ENCODE data around the gene GPER1.

The GPER1 gene

DNA sequence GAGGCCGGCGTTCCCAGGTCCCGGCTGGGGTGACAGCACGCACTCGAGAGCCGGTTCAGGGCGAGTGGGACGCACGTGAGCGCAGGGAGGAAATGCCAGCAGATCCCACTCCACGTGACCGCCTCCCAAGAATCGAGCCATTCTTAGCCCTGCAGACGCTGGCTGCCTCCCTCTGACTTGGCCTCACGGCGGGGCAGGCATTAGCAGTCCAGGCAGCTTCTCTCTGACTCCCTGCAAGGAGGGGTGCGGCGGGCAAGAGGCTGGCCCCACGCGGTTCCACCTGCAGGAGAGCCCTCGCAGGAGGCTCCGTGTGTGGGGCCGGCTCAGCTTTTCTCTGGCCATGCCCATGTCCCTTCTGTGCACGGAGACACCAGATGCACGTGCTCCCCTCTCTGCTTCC is 33.5 kb upstream of the GPER1 start:
- DNase-seq, result no peak

DNA sequence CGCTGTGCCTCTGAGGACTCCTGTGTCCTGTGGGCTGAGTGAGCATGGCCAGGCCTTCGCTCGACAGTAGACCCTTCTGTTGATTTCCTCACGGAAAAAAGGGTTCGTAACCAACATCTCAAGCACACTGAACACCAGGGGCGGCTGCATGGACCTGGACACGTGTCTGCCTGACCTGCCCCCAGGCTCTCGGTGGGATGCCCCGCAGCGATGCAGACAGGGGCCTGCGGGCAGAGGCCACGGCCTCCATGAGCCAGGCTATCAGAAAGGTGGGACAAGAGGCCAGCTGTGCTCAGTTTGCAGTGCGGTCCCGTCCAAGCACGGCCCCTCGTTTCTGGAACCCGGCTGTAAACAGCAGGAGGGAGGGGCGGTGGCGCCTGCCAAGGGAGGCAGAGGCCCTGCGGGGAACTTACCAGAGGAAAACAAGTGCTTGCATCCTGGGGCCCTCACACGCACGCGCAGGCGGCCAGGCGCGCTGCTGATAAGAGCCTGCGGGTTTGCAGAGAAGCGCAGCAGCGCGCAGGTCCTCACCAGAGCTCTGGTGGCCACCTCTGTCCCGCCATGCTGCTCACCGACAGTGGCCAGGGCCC is 33.0 kb upstream of the GPER1 start:
- DNase-seq, result peak; percentile 35 to 36

DNA sequence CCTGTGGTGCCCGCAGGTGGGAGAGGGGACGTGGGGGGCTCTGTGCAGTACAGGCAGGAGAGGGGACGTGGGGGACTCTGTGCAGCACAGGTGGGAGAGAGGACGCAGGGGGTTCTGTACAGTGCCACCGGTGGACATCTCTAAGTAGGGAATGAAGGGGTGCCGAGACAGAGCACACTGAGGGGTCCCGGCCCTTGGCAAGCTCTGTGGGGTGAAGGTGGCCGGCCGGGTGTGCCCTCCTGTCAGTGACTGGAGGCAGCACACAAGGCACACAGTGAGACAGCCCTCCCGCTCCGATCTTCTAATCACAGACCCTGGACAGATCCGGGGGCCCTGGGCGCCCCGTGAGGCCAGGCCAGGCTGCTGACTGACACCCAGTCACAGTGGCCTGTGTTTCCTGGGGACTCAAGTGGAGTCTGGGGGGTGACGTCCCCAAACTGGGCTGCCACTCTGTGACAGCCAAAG is 32.4 kb upstream of the GPER1 start:
- no peak for DNase-seq

DNA sequence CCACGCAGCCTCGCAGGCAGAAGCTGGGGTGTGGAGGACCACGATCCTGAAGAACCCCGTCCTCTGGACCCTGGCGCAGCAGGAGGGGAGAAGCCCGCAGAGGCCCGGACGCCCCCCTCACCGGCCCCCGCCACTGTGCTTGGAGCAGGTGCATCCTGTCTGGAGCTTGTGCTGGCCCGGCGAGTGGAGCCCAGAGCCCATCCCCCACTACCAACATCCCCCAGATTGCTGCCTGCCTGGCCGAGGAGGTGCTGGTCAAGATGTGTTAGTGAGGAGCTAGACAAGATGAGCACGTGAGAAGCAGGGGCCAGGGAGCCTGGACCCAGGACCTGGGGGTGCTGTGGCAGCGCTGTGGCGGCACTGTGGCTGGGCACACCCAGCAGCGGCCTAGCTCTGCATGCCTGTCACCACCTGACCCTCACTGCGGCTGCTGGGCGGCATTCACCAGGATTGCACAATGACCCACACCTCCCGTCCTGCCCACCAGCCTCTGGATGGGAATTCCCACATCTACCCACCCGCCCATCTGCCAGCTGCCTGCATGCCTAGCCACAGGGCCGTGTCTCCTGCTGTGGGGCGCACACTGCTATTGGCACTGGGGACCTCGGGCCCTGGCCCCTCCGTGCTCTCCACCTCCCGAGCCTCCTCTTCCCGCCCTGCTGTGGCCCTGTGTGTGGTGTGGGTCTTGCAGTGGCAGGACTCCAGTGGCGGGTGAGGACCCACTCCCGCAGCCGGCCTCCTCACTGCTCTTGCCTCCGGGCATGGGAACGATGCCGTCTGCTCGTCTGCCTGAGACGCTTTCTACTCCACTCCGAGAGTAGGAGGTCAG is 31.7 kb upstream of the GPER1 start:
- no peak for DNase-seq

DNA sequence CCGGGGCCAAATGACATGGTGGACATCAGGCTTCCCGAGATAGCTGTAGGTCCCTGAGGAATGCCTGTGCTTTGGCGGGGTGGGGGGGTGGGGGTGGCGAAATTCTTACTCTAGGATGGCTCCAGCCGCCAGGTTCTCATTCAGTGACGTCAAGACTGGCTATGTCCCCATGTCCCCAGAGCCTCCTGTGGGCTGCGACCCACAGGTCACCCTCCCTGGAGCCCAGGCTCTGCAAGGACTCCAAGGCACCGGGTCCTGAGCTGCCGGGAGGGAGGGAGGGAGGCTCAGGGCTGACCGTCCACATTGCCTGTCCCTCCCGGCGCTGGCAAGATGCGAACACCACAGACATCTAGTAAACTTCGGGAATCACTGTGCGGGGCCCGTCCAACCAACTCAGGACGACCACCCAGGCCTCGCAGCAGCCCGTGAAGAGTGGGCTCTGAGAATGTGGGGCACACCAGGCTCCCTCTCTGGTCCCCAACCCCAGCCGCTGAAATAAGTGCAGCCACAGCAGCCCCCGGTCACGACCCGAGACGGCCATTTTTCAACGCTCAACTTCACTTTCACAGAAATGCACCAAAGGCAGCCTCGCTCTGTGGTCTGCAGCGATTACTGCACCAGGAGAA is 31.0 kb upstream of the GPER1 start:
- DNase-seq, result no peak

DNA sequence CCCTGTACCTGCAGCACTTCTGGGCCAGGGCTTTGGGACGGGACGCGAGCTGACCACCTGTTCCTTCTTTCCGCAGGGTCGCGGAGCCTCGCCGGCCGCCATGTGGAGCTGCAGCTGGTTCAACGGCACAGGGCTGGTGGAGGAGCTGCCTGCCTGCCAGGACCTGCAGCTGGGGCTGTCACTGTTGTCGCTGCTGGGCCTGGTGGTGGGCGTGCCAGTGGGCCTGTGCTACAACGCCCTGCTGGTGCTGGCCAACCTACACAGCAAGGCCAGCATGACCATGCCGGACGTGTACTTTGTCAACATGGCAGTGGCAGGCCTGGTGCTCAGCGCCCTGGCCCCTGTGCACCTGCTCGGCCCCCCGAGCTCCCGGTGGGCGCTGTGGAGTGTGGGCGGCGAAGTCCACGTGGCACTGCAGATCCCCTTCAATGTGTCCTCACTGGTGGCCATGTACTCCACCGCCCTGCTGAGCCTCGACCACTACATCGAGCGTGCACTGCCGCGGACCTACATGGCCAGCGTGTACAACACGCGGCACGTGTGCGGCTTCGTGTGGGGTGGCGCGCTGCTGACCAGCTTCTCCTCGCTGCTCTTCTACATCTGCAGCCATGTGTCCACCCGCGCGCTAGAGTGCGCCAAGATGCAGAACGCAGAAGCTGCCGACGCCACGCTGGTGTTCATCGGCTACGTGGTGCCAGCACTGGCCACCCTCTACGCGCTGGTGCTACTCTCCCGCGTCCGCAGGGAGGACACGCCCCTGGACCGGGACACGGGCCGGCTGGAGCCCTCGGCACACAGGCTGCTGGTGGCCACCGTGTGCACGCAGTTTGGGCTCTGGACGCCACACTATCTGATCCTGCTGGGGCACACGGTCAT is 30.3 kb upstream of the GPER1 start:
- DNase-seq, result no peak

DNA sequence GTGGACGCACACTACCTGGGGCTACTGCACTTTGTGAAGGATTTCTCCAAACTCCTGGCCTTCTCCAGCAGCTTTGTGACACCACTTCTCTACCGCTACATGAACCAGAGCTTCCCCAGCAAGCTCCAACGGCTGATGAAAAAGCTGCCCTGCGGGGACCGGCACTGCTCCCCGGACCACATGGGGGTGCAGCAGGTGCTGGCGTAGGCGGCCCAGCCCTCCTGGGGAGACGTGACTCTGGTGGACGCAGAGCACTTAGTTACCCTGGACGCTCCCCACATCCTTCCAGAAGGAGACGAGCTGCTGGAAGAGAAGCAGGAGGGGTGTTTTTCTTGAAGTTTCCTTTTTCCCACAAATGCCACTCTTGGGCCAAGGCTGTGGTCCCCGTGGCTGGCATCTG is 29.6 kb upstream of the GPER1 start:
- DNase-seq, result no peak

DNA sequence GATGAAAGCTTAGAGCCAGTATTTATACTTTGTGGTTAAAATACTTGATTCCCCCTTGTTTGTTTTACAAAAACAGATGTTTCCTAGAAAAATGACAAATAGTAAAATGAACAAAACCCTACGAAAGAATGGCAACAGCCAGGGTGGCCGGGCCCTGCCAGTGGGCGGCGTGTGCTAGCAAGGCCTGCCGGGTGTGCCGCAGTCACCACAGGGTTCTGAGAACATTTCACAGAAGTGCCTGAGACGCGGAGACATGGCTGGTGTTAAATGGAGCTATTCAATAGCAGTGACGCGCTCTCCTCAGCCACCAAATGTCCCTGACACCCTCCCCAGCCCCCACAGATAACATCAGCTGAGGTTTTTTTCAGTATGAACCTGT is 29.1 kb upstream of the GPER1 start:
- DNase-seq, result no peak

DNA sequence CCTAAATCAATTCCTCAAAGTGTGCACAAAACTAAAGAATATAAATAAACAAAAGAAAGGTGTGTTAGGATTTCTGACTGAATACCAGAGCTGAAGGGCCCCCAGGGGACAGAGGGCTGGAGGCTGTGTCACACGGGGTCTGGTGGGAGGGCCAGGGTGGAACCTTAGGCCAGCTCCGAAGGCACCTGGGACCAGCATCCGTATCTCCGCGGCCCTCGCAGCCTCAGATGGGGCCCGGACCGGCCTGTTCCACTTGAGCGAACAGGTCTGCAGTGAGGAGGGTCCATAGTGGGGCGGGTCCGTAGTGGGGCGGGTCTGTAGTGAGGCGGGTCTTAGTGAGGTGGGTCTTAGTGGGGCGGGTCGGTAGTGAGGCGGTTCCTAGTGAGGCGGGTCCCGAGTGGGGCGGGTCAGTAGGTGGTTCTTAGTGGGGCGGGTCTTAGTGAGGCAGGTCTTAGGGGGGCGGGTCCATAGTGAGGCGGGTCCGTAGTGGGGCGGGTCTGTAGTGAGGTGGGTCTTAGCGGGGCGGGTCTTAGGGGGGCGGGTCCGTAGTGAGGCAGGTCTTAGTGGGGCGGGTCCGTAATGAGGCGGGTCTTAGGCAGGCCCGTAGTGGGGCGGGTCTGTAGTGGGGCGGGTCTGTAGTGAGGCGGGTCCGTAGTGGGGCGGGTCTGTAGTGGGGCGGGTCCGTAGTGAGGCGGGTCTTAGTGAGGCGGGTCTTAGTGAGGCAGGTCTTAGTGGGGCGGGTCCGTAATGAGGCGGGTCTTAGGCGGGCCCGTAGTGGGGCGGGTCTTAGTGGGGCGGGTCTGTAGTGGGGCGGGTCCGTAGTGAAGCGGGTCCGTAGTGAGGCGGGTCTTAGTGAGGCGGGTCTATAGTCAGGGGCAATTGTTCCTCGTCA is 28.5 kb upstream of the GPER1 start:
- no peak for DNase-seq

DNA sequence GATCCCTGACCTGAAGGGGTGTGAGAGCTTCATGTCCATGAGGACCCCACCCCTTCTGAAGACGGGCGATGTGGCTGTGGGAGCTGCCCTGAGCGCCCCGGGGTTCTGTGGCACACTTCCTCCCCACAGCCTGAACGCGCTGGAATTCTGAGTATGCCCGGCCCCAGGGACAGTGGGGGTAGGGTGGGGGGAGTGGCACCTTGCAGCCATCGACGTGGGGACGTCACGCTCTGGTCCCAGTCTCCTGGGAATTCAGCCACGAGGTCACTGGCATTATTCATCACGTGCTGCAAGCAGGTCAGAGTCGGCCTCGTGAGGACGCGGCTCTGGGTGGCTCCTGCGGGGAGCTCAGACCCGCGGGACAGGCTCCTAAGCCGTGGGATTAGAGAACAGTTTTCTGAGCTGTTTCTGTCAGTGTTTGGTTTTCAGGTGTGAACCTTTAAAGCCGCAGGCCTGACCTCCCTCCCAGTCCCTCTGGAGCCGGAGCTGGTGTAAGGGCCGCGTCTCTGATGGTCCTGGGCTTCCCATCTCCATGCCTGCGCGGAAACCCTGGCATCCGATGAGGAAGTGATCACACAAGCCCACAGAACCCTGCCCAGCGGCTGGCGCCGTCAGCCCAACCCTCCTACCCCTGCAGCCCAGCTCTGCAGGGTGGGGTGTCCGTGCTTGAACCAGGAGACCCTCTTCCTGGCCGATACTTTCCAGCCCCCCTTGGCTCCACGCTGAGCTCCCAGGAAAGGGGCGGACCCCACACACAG is 27.4 kb upstream of the GPER1 start:
- no peak for DNase-seq

DNA sequence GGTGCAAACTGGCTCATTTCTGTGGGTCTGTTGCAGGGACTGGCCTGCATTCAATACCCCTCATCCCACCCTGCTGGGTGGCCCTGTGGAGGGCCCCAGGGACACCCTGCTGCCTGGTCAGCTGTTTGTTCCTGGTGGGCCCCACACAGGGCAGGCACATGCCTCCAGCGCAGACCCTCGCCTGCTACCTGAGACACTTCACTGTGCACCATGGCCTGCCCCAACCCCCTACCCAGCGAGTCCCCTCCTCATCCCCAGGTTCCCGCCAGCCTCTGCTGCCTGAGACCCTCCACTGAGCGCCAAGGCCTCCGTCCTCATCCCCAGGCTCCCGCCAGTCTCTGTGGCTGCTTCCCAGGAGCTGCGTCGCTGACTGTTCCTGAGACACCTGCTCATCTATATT is 26.7 kb upstream of the GPER1 start:
- DNase-seq, result no peak

DNA sequence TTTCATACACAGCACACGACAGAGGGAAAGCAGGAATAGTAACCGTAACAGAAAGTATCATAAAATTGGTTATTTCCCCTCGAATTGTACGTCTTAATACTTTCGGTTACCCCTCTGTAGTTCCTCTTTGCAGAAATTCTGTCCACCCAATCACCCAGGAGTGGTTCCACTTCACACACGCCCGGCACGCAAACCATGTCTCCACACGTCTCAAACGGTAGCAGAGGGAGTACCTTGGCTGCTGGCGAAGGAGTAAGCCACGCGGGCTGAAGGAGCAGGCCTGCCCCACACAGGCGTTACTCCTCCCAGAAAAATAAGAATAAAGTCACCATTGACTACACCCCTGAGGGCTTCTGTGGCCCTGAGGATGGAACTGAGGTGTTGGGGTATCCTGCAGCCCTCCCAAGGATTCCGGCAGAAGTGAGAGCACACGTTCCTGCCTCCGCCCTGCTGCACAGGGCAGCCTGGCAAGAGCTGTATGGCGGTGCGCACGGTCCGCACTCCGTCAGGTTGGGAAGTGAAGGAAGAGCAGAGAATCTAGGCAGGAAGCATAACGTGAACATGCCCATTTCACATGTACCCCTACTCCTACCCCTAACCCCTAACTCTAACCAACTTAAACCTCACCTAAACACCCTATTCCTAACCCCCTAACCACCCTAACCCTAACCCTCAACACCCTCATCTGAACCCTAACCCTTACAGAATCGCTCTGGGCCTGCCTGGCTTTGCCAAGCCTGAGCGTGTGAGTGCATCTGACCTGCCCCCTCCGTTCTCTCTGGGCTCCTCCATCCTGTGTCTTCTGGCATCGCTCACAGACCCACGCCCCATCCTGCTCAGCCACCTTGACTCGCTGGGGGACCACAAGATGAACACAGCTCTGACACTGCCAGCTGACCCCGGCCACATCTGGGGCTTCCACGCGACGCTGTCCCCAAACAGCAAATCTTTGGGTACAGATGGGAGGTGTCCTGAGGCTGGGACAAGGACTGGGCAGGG is 25.3 kb upstream of the GPER1 start:
- no peak for DNase-seq

DNA sequence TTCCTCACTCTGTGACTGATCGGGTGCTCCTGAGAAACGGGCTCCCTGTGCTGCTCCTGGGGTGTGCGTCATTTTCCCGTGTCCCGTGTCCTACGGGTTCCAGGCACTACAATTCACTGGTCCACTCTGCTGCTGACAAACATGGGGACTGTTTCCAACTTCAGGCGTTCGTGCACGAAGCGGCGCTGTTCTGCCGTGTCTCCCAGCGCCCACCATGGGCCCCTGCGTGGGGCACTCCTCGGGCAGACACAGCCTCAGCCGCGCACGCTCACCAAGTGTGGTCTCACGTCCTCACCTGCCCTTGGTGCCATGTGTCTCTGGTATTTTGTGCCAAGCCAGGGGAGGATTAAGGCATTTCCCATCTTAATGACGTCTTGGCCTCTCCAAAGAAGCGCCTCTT is 24.6 kb upstream of the GPER1 start:
- DNase-seq, result no peak

DNA sequence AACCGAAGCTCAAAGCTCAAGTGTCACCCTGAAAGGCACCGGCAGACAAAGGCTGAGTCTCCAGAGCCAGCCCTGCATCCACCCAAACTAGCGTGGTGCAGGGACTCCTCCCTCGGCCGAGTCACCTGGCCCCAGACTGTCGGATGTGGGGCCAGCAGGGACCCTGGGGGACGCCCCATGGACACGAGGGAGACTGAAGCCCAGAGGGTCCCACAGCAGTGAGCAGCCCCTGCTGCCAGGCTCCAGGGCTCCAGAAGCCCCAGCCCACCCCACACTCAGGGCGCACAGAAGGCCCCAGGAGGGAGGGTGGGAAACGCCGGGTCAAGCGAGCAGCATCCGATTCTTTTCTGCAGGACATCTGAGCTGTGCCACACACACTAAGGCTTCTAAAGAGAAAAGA is 23.3 kb upstream of the GPER1 start:
- no peak for DNase-seq

DNA sequence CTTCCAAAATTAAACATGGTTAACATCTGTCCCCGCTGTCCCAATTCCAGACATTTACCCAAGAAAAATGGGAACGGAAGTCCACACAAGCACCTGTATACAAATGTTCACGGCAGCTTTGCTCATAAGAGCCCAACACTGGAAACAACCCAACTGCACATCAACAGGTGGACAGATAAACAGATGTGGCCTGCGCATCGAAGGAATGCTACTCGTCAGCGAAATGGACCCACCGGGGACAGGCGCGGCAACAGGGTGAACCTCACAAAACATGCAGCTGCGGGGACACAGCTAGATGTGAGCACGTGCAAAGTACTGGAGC is 22.7 kb upstream of the GPER1 start:
- DNase-seq, result no peak

DNA sequence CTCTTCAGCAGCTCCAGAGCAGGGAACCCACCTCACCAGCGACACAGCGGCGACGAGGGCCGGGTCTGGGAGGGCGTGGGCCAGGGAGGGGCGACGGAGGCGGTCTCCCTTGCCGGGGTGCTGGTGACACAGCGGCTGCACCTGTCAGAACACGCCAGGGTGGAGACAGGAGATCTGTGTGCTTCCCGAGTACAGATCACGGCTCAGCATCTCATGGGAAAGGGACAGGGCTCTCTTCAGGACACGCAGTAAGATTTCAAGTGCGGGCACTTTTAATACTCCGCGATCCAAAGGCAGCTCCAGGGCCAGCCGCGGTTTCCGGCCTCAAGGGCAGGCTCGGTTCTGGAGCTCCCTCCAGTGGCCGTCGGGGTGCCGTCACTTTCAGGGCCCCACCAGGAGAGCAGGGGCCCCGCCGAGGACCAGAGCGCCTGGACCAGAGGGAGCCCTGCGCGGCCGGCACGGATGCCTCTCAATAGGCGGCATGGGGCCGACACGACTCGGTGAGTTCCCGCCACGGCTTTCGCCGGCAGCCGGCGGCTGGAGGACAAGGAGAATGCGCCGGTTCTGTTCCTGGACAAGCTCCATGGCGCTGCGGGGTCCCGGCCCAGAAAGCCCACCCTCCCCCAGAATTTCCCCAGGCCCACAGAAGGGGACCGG is 22.2 kb upstream of the GPER1 start:
- DNase-seq, result peak; percentile 78 to 80

DNA sequence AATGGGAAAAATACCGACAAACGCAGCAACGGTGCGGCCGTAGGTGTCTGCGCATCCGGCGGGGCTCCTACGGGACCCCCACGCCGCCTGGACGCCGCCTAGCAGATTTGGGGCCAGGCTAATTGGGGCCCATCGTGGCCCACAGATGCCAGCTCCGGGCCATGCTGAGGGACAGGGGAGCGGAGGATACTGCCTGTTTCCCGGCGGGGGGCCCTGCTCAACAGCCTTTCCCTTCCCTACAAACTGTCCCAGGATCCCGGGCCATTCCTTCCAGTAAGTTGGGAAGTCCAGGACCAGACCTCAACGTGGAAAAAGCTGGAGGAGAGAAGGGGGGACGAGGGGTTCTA is 21.7 kb upstream of the GPER1 start:
- DNase-seq, result no peak

DNA sequence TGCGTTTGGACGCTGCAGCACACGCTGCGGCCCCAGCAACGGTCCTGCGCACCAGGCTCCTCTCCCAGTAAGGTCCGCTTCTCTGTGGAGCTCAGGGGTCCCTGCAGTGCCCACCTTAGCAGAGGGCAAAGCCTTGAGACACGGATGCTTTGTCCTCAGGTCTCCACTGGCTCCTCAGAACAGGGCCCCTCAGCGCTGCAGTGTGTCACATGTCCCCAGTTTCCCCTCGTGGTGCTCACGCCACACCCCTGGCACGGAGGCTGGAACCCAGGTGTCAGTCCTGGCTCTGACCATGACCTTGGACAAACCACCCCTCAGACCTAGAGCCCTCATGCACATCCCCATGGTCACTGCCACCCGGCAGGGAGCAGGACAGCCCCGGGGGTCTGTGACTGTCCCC is 19.9 kb upstream of the GPER1 start:
- no peak for DNase-seq

DNA sequence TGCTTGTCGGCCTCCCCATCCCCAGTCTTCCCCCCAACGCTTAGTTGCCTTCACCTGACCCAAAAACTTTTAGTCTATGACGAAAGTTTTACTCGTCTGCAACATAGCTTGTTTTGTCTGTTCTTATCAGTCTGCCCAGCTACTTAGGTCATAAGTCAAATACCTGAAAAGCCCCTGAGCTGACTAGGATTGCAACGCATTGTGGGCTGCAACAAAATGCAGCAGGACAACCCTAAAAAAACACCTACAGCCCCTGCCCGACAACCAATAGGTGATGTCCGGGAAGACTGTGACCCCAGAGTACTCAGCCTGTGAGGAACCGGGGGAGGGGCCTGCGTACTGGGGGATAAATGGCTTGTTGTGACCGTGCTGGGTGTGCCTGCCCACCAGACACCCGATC is 19.3 kb upstream of the GPER1 start:
- no peak for DNase-seq

DNA sequence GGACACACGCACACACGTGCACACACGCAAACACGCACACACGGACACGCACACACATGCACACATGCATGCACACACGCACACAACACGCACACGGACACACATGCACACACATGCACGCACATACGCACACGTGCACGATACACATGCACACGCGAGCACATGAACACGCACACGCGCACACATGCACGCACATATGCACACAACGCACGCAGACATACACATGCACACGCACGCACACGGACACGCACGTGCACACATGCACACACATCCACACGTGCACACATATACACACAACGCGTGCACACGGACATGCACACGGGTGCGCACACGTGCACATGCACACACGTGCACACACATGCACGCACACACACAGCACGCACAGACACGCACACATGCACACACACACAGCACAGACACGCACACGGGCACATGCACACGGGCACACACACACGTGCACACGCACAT is 17.3 kb upstream of the GPER1 start:
- no peak for DNase-seq

All from activated CD4-positive, alpha-beta T cell treated with anti-CD3 and anti-CD28 coated beads for 4 hours (primary cell).